Measurements from ENCODE around the gene ZNF212.

- TF ChIP-seq CTCF (IDR thresholded peaks at IDR 0.05), result no peak
- TF ChIP-seq POLR2AphosphoS5 (IDR thresholded peaks at IDR 0.05), result no peak
Measured at GRCh38 chr7:149248777-149249176, 9.3 kb downstream of the ZNF212 start.

All from breast epithelium (tissue), 3 donors.